Lung microvascular endothelial cell (primary cell): ENCODE results near the gene IL1A. TPM values are rescaled to one million over a fixed set of nuclear protein-coding genes. Genes with fewer than 3 reads are reported as not detected.
"Not testable (repeated sequence)": the region's sequence is repeated elsewhere in the genome, so short reads cannot be mapped to it uniquely, and the experiment has no call there.

ENCODE experiments used
- DNase-seq, 2 donors: peaks; one replicate each; pipeline versions ENCODE4 v3.0.0 to v3.0.0-alpha.2; 2010; ENCODE audit warnings: low read depth in 2 of 2
- total RNA-seq: library from RNA; depleted of rRNA; stranded (reverse); fragments of >200 nt; gene quantifications from 2 replicates; pipeline ENCODE4 v1.2.1, GENCODE V29; 2014

The IL1A gene
- total RNA-seq: under 0.01 TPM in 1 of 2 replicates, not detected in the other

GRCh38 chr2:112784199-112785189 lies at the start of gene IL1A:
TSS of gene IL1A (minus strand) at chr2:112784493. CDS start at chr2:112783770, 723 bp downstream.
- DNase-seq: peak in 1 of 2 donors; percentile 90

GRCh38 chr2:112833976-112834375 lies 49.7 kb upstream of the IL1A start:
- no peak for DNase-seq

- DNase-seq: not testable (repeated sequence)
Measured at GRCh38 chr2:112833639-112833931, 49.3 kb upstream of the IL1A start.

GRCh38 chr2:112832841-112833638 lies 48.7 kb upstream of the IL1A start:
- DNase-seq: no peak

GRCh38 chr2:112831946-112832840 lies 47.9 kb upstream of the IL1A start:
- peak; percentile 39 to 48 for DNase-seq

GRCh38 chr2:112831513-112831845 lies 47.2 kb upstream of the IL1A start:
- peak; percentile 61 to 68 for DNase-seq

- no peak for DNase-seq
Measured at GRCh38 chr2:112830682-112831512, 46.6 kb upstream of the IL1A start.

- no peak for DNase-seq
Measured at GRCh38 chr2:112829961-112830681, 45.8 kb upstream of the IL1A start.

- no peak for DNase-seq
Measured at GRCh38 chr2:112829101-112829960, 45.0 kb upstream of the IL1A start.

- DNase-seq: no peak
Measured at GRCh38 chr2:112828251-112828691, 44.0 kb upstream of the IL1A start.

- DNase-seq: no peak
Measured at GRCh38 chr2:112827604-112828185, 43.4 kb upstream of the IL1A start.

GRCh38 chr2:112827009-112827408 lies 42.7 kb upstream of the IL1A start:
- no peak for DNase-seq

- no peak for DNase-seq
Measured at GRCh38 chr2:112825706-112826105, 41.4 kb upstream of the IL1A start.

- DNase-seq: no peak
Measured at GRCh38 chr2:112824694-112825085, 40.4 kb upstream of the IL1A start.

GRCh38 chr2:112821682-112822081 lies 37.4 kb upstream of the IL1A start:
- no peak for DNase-seq

- no peak for DNase-seq
Measured at GRCh38 chr2:112821142-112821541, 36.8 kb upstream of the IL1A start.

- DNase-seq: no peak
Measured at GRCh38 chr2:112820343-112820742, 36.0 kb upstream of the IL1A start.

GRCh38 chr2:112819081-112819480 lies 34.8 kb upstream of the IL1A start:
- DNase-seq: no peak
